Skin epidermis (tissue), 12 donors: Measurements from ENCODE around the gene BPIFB3.

ENCODE experiments used
- H3K27ac ChIP-seq, 21 experiments: fragments of 200-600 bp; sonication (generic) in 11 of 21; one replicate each; pipeline ENCODE4 v1.5.0; 2020; ENCODE audit warnings: mild to moderate bottlenecking in 3 of 21, inconsistent platforms in 2 of 21, moderate library complexity in 2 of 21
- H3K4me3 ChIP-seq, 7 experiments: fragments of 200-600 bp; sonication (generic) in 2 of 7; one replicate each; pipeline ENCODE4 v1.5.0; 2020; ENCODE audit warnings: inconsistent platforms in 2 of 7, mild to moderate bottlenecking in 2 of 7, moderate library complexity in 1 of 7

The BPIFB3 gene

DNA sequence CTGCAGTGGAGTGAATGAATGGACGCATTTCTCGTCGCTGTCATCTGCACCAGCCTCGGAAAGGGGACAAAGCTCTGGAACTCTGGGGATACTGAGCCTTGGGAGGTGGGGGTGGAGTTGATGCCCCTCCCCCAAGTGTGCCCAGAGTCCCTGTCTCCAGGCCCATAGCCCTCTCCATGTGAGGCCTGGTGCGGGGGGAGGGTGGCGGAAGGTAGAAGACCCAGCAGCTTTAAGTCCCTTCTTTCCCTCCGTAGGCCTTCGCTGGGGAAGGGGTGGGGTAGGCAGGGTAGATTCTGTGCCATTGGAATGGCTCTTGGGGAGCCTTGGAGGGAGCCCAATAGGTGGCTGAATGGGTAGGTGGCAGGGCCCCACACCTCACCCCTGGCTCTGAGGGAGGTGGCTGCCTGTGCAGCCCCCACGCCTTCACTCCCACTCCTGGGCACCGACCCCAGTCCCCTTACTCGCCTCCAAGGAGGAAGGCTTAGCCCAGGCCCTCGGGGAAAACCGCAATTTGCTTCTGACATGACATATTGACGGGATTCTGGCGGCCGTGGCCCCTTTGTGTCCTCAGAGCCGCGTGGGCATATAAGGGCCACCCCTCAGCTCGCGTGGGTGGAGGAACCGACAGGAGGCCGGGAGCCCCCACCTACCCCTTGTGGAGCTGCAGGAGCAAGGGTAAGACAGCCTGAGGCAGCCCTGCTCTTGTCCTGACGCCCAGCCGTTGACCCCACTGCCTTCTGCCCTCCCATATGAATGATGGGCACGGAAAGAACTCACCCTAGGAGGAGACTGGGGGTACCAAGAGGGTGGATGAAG, at the start of gene BPIFB3:
Gene BPIFB3 (plus strand): TSS at position 613 of the 816 bp plus-strand sequence. CDS start 1,533 bp downstream, outside the sequence.
- no peak within 1 kb of the TSS for H3K4me3 ChIP-seq

DNA sequence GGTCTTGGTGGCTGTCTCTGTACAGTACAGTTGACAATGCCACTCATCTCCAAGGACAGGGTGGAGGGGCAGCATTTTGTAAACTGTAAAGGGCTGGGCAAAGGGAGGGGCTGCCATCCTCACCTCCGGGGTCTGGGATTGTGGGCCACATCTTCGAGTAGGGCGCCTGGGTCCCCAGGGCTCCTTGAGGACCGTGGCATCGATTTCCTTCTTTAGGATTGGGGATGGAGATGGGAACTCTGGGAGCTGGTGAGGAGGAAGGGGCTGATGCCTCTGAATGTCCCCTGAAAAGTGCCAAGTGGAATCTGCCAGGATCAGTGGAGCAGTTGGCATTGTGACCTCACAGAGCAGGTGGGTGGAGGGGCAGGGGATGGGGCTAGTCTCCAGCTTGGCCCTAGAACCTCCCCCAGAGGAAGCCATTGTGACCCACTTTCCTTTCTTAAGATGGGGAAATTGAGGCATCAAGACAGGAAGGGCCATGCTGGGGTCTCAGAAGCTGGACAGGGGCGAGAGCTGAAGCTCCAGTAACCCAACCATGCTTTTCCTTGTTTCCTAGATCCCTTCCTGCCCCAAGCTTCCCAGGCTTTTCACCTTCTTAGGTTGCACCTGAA, 49.5 kb upstream of the BPIFB3 start, which contains the start of gene SUN5:
Gene SUN5 (minus strand): TSS at position 293 of the 611 bp plus-strand sequence. CDS start 93 bp downstream, at position 200.
- no peak within 1 kb of the TSS for H3K4me3 ChIP-seq
- no peak within 1 kb of the TSS for H3K27ac ChIP-seq

More for the DNA sequence above, at the start of gene BPIFB3:
- H3K27ac ChIP-seq, result no peak within 1 kb of the TSS

GRCh38 chr20:33005132-33005566, 48.6 kb upstream of the BPIFB3 start:
- H3K27ac ChIP-seq, result no peak overlapping the region
- H3K4me3 ChIP-seq, result no peak overlapping the region

GRCh38 chr20:33005908-33006775, 47.6 kb upstream of the BPIFB3 start:
- Histone ChIP-seq H3K4me3 (no peak overlapping the region), H3K27ac (no peak overlapping the region)

DNA sequence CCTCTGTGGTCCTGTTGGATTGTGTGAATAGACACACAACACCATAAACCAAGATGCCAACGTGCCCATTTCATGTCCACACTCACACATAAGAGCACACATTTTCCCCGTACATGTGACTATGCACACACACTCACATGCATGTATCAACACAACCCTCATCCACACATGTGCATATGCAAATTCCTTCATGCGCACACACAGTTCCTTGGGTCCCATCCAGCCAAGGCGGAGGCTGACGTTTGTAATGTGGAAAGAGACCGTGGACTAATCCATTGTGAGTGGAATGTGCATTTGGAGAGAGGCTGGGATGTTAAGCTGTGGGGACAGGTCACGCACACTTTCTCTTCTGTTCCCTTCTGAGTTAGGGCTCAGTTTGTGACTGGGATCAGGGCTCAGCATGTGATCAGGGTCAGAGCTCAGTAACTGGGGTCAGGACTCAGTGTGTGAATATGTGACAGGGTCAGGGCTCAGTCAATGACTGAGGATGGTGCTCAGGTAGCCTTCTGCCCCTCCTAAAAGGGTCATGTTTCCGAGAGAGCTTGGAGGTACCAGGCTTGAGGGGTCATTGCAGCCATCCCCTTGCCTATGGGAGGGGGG, 46.8 kb upstream of the BPIFB3 start:
- Histone ChIP-seq H3K4me3 (no peak overlapping the region), H3K27ac (no peak overlapping the region)

GRCh38 chr20:33007376-33008335, 46.0 kb upstream of the BPIFB3 start, which contains the start of gene BPIFB2:
BPIFB2 (plus strand) TSS chr20:33007704; CDS start chr20:33008575, 871 bp downstream.
- no peak within 1 kb of the TSS for H3K27ac ChIP-seq

GRCh38 chr20:33008336-33009213, 45.1 kb upstream of the BPIFB3 start:
- Histone ChIP-seq H3K4me3 (no peak overlapping the region), H3K27ac (no peak overlapping the region)

More at GRCh38 chr20:33007376-33008335, 46.0 kb upstream of the BPIFB3 start, which contains the start of gene BPIFB2:
- H3K4me3 ChIP-seq, result no peak within 1 kb of the TSS

DNA sequence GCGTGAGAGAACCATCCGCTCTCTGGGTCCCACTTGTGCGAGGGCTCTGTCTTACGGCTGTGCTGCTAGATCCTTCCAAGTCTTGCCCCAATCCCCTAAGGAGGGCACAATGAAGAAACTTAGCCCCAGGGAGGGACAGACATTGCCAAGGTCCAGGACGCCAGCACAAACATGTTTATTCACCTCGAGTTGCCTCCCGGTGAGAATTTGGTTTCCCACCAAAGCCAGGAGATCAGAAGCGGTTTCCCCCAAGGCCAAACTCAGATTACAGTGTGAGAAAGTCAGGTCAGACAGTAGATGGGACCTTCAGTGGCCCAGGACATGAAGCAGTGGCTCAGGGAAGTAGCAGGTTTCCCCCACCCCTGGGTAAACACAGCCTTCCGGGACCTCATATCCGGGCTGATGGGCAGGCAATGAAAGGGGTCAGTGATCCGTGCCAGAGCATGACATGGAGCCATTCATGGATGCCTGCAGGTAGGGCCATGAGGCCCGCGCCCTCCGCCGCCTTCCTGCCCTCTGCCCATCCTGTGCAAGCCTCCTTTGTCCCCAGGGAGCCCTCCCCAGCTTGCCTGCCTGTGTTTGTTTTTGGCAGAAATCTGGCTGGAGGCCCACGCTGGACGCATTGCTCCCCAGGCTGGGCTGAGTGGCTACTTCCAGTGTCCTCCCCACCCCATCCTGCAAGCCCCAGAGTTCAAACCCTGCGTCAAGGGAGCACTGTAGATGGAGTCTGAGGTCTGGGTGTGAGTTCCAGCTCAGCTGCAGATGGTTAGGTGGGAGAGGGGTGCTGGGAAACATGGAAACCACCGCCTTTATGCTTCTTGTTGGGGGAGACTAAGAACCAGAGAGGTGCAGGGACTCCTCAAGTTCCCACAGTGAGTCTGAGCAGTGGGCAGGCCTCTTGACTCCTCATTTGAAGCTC, 44.2 kb upstream of the BPIFB3 start:
- H3K27ac ChIP-seq, result no peak overlapping the region

DNA sequence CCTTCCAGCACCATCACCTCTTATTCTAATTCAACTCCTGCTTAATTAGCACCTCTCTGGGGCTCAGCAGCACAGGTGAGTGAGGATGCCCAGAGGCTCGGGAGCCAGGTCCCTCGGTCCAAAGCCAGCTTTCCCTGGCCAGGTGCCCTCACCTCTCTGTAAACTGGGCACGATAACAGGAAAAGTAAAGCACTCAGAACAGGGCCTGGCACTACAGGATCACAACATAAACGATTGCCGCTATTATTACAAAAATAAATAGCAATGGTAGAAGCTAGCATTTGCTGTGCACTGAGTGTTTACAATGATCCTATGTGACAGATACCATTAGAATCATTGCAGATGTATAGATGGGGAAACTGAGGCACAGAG, 43.6 kb upstream of the BPIFB3 start:
- Histone ChIP-seq H3K27ac (no peak overlapping the region), H3K4me3 (no peak overlapping the region)

More for the DNA sequence above, 44.2 kb upstream of the BPIFB3 start:
- no peak overlapping the region for H3K4me3 ChIP-seq

GRCh38 chr20:33010674-33011449, 42.8 kb upstream of the BPIFB3 start:
- Histone ChIP-seq H3K4me3 (no peak overlapping the region), H3K27ac (no peak overlapping the region)

DNA sequence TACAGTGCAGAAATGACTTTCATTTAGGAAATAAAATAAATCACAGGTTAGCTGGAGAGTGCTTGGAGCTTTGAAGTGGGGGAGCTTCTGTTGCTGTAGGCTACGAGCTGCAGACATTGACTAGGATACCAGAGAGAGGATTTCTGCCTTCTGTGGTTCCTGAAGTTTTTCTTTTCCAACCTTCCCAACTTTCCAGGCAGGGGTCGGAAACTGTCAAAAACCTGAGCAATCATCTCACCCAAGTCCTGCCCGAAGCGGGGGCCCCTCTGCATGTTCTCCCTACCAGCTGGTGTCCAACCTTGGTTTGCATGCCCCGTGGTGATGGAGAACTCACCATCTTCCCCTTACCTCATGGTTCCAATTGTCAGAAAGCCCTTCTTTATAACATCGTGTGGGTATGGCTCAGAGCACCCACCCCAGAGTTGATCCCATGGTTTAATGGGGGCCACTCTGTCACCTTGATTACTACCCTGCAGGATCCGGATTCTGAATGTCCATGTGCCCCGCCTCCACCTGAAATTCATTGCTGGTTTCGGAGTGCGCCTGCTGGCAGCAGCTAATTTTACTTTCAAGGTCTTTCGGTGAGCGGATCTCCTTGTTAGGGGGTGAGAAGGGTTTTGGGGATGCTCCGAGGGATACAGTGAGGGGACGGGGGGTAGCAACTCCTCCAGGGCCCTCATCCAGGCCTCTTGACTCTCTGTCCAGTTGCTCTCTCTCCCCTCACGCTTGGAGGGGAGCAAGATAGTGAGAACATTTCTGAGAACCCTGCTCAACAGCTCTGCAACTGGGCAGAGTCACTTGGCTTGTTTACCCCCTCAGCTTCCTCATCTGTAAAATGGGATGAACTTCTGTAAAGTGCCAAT, 41.1 kb upstream of the BPIFB3 start:
- Histone ChIP-seq H3K4me3 (no peak overlapping the region), H3K27ac (no peak overlapping the region)

- no peak overlapping the region for H3K4me3 ChIP-seq
- H3K27ac ChIP-seq, result no peak overlapping the region
Observed at GRCh38 chr20:33013701-33014326, 39.9 kb upstream of the BPIFB3 start.

DNA sequence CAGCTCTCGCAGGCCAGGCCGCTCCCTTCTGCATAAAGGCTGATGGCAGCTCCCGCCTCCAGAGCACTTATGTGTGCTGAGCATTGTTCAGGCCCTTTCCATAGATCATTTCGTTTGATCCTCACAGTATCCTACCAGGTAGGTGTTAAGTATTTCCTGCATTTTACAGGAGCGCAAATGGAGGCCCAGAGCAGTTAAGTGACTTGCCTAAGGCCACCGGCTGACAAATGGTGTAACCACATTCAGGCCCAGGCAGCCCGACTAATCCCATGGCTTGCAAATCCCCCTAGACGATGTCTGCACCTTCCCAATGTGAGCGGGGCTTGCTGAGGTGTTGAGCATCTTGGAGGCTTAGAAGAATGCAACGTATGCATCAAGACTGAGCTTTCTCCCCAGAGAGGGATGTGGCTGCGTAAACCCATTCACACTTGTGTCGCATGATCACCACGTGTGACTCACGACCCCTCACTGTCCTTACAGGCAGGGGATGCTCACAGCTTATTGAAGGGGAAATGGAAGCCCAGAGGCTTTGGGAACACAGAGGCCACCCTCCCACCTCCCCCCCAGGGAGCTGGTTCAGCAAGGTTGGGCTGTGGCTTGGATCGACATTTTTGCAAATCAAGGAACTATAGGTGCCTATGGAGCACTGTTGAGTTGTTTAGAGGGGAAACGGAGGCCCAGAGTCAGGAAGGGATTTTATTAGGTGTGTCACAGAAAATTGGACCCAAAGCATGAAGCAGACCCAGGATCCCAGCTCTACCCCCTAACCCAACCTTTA, 39.2 kb upstream of the BPIFB3 start:
- Histone ChIP-seq H3K27ac (no peak overlapping the region), H3K4me3 (no peak overlapping the region)

- Histone ChIP-seq H3K27ac (no peak overlapping the region), H3K4me3 (no peak overlapping the region)
Observed at GRCh38 chr20:33015114-33015484, 38.6 kb upstream of the BPIFB3 start.
